Activated CD4-positive, alpha-beta memory T cell treated with anti-CD3 and anti-CD28 coated beads for 36 hours (primary cell): Measurements from ENCODE around the gene RBMS3. TPM values are rescaled to one million over a fixed set of nuclear protein-coding genes. Genes with fewer than 3 reads are reported as not detected.

Experiments used
- CTCF ChIA-PET: fragments of 350-600 bp; sonication (Branson Sonifier 250); formaldehyde crosslinking; loops from one replicate; lab custom pipeline; 2021; ENCODE audit warnings: antibody characterized with exemption, inconsistent platforms; lab: Charles Lee
- POLR2A ChIA-PET: fragments of 350-600 bp; sonication (Branson Sonifier 250); formaldehyde crosslinking; loops from one replicate; lab custom pipeline; 2021; ENCODE audit warnings: antibody characterized with exemption; lab: Charles Lee
- DNase-seq: peaks from one replicate; pipeline ENCODE4 v3.0.0-alpha.2; 2020
- H3K27ac Mint-ChIP-seq: one replicate; pipeline ENCODE4 v1.8.0; 2021; ENCODE audit warnings: mixed read lengths
- H3K27me3 Mint-ChIP-seq: one replicate; pipeline ENCODE4 v1.8.0; 2021; ENCODE audit warnings: mixed read lengths
- H3K36me3 Mint-ChIP-seq: one replicate; pipeline ENCODE4 v1.8.0; 2021; ENCODE audit warnings: mixed read lengths
- H3K4me1 Mint-ChIP-seq: one replicate; pipeline ENCODE4 v1.8.0; 2021; ENCODE audit warnings: low read depth, mixed read lengths
- H3K4me3 Mint-ChIP-seq: one replicate; pipeline ENCODE4 v1.8.0; 2021; ENCODE audit warnings: mild to moderate bottlenecking, mixed read lengths
- H3K9me3 Mint-ChIP-seq: one replicate; pipeline ENCODE4 v1.8.0; 2021; ENCODE audit warnings: mixed read lengths
- intact Hi-C: fragments of 100-400 bp; cut with micrococcal nuclease; formaldehyde crosslinking; loops from one replicate; pipeline ENCODE4 v1.15.1; 2023
- total RNA-seq, 2 experiments: library from RNA; stranded (reverse); gene quantifications; one replicate each; pipeline ENCODE4 v1.2.3, GENCODE V29; 2021

Gene RBMS3
- total RNA-seq, 2 experiments from 2014 or later, result 1.6 TPM

GRCh38 chr3:29628795-29629194 is 347.9 kb downstream of the RBMS3 start:
- H3K4me1 Mint-ChIP-seq, result no peaks in the 10 kb centered on the region
- ChIA-PET POLR2A (no interaction called here), CTCF (interaction anchor here (0.7 kb wide), 1 partner anchor 713 kb away, joined by 3 read pairs; no protein-coding TSS in a partner anchor)
- DNase-seq, result no peak
- intact Hi-C loops, result no loop called here
- H3K9me3 Mint-ChIP-seq, result no peaks in the 10 kb centered on the region
- no peak overlapping the region for H3K4me3 Mint-ChIP-seq
- H3K27me3 Mint-ChIP-seq, result no peaks in the 10 kb centered on the region
- H3K36me3 Mint-ChIP-seq, result no peaks in the 10 kb centered on the region
- no peak overlapping the region for H3K27ac Mint-ChIP-seq

- Mint-ChIP-seq H3K27me3 (no peaks in the 10 kb centered on the region), H3K36me3 (no peaks in the 10 kb centered on the region), H3K27ac (no peak overlapping the region), H3K4me1 (no peaks in the 10 kb centered on the region), H3K4me3 (no peak overlapping the region), H3K9me3 (peaks cover 3% of the 10 kb centered on the region)
- ChIA-PET POLR2A (no interaction called here), CTCF (no interaction called here)
- intact Hi-C loops, result no loop called here
- no peak for DNase-seq
These were observed 355.0 kb downstream of the RBMS3 start for GRCh38 chr3:29635888-29636287.

GRCh38 chr3:29637068-29637467 is 356.2 kb downstream of the RBMS3 start:
- CTCF ChIA-PET, result no interaction called here
- H3K9me3 Mint-ChIP-seq, result peaks cover 3% of the 10 kb centered on the region
- intact Hi-C loops, result no loop called here
- POLR2A ChIA-PET, result no interaction called here
- H3K4me1 Mint-ChIP-seq, result no peaks in the 10 kb centered on the region
- no peak overlapping the region for H3K4me3 Mint-ChIP-seq
- no peaks in the 10 kb centered on the region for H3K36me3 Mint-ChIP-seq
- no peak for DNase-seq
- H3K27ac Mint-ChIP-seq, result no peak overlapping the region
- no peaks in the 10 kb centered on the region for H3K27me3 Mint-ChIP-seq

- H3K36me3 Mint-ChIP-seq, result no peaks in the 10 kb centered on the region
These were observed 358.9 kb downstream of the RBMS3 start for GRCh38 chr3:29639578-29640290.

GRCh38 chr3:29642393-29643033 is 361.6 kb downstream of the RBMS3 start:
- DNase-seq, result no peak
- H3K27me3 Mint-ChIP-seq, result no peaks in the 10 kb centered on the region
- ChIA-PET POLR2A (no interaction called here), CTCF (no interaction called here)
- H3K9me3 Mint-ChIP-seq, result no peaks in the 10 kb centered on the region
- intact Hi-C loops, result no loop called here
- no peaks in the 10 kb centered on the region for H3K4me1 Mint-ChIP-seq
- no peak overlapping the region for H3K27ac Mint-ChIP-seq
- no peaks in the 10 kb centered on the region for H3K36me3 Mint-ChIP-seq
- H3K4me3 Mint-ChIP-seq, result no peak overlapping the region

More at GRCh38 chr3:29639578-29640290, 358.9 kb downstream of the RBMS3 start:
- H3K27me3 Mint-ChIP-seq, result no peaks in the 10 kb centered on the region
- no peak overlapping the region for H3K27ac Mint-ChIP-seq
- no peaks in the 10 kb centered on the region for H3K4me1 Mint-ChIP-seq
- CTCF ChIA-PET, result no interaction called here
- intact Hi-C loops, result no loop called here
- peaks cover 3% of the 10 kb centered on the region for H3K9me3 Mint-ChIP-seq
- no peak for DNase-seq
- POLR2A ChIA-PET, result no interaction called here
- no peak overlapping the region for H3K4me3 Mint-ChIP-seq

- no peak overlapping the region for H3K27ac Mint-ChIP-seq
- intact Hi-C loops, result no loop called here
- CTCF ChIA-PET, result no interaction called here
- POLR2A ChIA-PET, result no interaction called here
- no peak for DNase-seq
- H3K36me3 Mint-ChIP-seq, result no peaks in the 10 kb centered on the region
- no peaks in the 10 kb centered on the region for H3K4me1 Mint-ChIP-seq
- no peak overlapping the region for H3K4me3 Mint-ChIP-seq
- H3K27me3 Mint-ChIP-seq, result no peaks in the 10 kb centered on the region
- H3K9me3 Mint-ChIP-seq, result no peaks in the 10 kb centered on the region
These were observed 362.2 kb downstream of the RBMS3 start for GRCh38 chr3:29643034-29643425.

- no peaks in the 10 kb centered on the region for H3K36me3 Mint-ChIP-seq
- CTCF ChIA-PET, result no interaction called here
- no peaks in the 10 kb centered on the region for H3K27me3 Mint-ChIP-seq
- H3K4me1 Mint-ChIP-seq, result no peaks in the 10 kb centered on the region
- POLR2A ChIA-PET, result no interaction called here
- H3K27ac Mint-ChIP-seq, result no peak overlapping the region
- no peaks in the 10 kb centered on the region for H3K9me3 Mint-ChIP-seq
- H3K4me3 Mint-ChIP-seq, result no peak overlapping the region
- no peak for DNase-seq
- intact Hi-C loops, result no loop called here
These were observed 363.4 kb downstream of the RBMS3 start for GRCh38 chr3:29644261-29644660.

- H3K9me3 Mint-ChIP-seq, result no peaks in the 10 kb centered on the region
- no peaks in the 10 kb centered on the region for H3K36me3 Mint-ChIP-seq
- H3K27me3 Mint-ChIP-seq, result no peaks in the 10 kb centered on the region
- POLR2A ChIA-PET, result no interaction called here
- intact Hi-C loops, result no loop called here
- no peak for DNase-seq
- H3K4me1 Mint-ChIP-seq, result no peaks in the 10 kb centered on the region
- no peak overlapping the region for H3K4me3 Mint-ChIP-seq
- H3K27ac Mint-ChIP-seq, result no peak overlapping the region
- CTCF ChIA-PET, result no interaction called here
These were observed 364.2 kb downstream of the RBMS3 start for GRCh38 chr3:29644956-29645636.

- Mint-ChIP-seq H3K27ac (no peak overlapping the region), H3K4me3 (no peak overlapping the region), H3K4me1 (no peaks in the 10 kb centered on the region), H3K27me3 (no peaks in the 10 kb centered on the region), H3K9me3 (no peaks in the 10 kb centered on the region), H3K36me3 (no peaks in the 10 kb centered on the region)
- ChIA-PET CTCF (no interaction called here), POLR2A (no interaction called here)
- DNase-seq, result no peak
- intact Hi-C loops, result no loop called here
These were observed 365.2 kb downstream of the RBMS3 start for GRCh38 chr3:29646043-29646442.

GRCh38 chr3:29649815-29650547 is 369.1 kb downstream of the RBMS3 start:
- H3K4me3 Mint-ChIP-seq, result no peak overlapping the region
- no peaks in the 10 kb centered on the region for H3K9me3 Mint-ChIP-seq
- H3K36me3 Mint-ChIP-seq, result no peaks in the 10 kb centered on the region
- DNase-seq, result no peak
- H3K27ac Mint-ChIP-seq, result no peak overlapping the region
- CTCF ChIA-PET, result no interaction called here
- POLR2A ChIA-PET, result no interaction called here
- no peaks in the 10 kb centered on the region for H3K27me3 Mint-ChIP-seq
- no peaks in the 10 kb centered on the region for H3K4me1 Mint-ChIP-seq
- intact Hi-C loops, result no loop called here

- H3K4me3 Mint-ChIP-seq, result no peak overlapping the region
- H3K27ac Mint-ChIP-seq, result no peak overlapping the region
- ChIA-PET CTCF (no interaction called here), POLR2A (no interaction called here)
- H3K36me3 Mint-ChIP-seq, result no peaks in the 10 kb centered on the region
- DNase-seq, result no peak
- H3K9me3 Mint-ChIP-seq, result peaks cover 2% of the 10 kb centered on the region
- no peaks in the 10 kb centered on the region for H3K27me3 Mint-ChIP-seq
- H3K4me1 Mint-ChIP-seq, result no peaks in the 10 kb centered on the region
- intact Hi-C loops, result no loop called here
These were observed 372.8 kb downstream of the RBMS3 start for GRCh38 chr3:29653680-29654079.

- H3K36me3 Mint-ChIP-seq, result no peaks in the 10 kb centered on the region
- POLR2A ChIA-PET, result no interaction called here
- peaks cover 2% of the 10 kb centered on the region for H3K9me3 Mint-ChIP-seq
- CTCF ChIA-PET, result no interaction called here
- H3K27me3 Mint-ChIP-seq, result no peaks in the 10 kb centered on the region
- DNase-seq, result no peak
- intact Hi-C loops, result no loop called here
- no peaks in the 10 kb centered on the region for H3K4me1 Mint-ChIP-seq
- H3K4me3 Mint-ChIP-seq, result no peak overlapping the region
- no peak overlapping the region for H3K27ac Mint-ChIP-seq
These were observed 374.3 kb downstream of the RBMS3 start for GRCh38 chr3:29655015-29655747.
